Colonic mucosa (tissue), 4 donors: ENCODE results near the gene ATP1A2. TPM values are rescaled to one million over a fixed set of nuclear protein-coding genes. Genes with fewer than 3 reads are reported as not detected.
A peak's percentile ranks its signal among the peaks of the same experiment; 100 is the strongest.

Experiments used
- DNase-seq: peaks from one replicate; pipeline ENCODE4 v3.0.0-alpha.2; 2020
- H3K27ac ChIP-seq: fragments of 200-600 bp; one replicate; pipeline ENCODE4 v1.8.0; 2021
- H3K27me3 ChIP-seq: fragments of 200-600 bp; one replicate; pipeline ENCODE4 v1.8.0; 2021
- H3K36me3 ChIP-seq: fragments of 200-600 bp; one replicate; pipeline ENCODE4 v1.8.0; 2021
- H3K4me1 ChIP-seq: fragments of 200-600 bp; one replicate; pipeline ENCODE4 v1.8.0; 2021; ENCODE audit warnings: mild to moderate bottlenecking
- H3K4me3 ChIP-seq: fragments of 200-600 bp; one replicate; pipeline ENCODE4 v1.8.0; 2021
- H3K9ac ChIP-seq, 2 donors: one replicate each; pipeline ENCODE4 v1.7.0; 2013; ENCODE audit warnings: control low read depth in 2 of 2, low read depth in 2 of 2, low read length in 2 of 2
- H3K9me3 ChIP-seq: fragments of 200-600 bp; one replicate; pipeline ENCODE4 v1.8.0; 2021
- intact Hi-C: fragments of 100-400 bp; cut with DNase I; formaldehyde crosslinking; loops from one replicate; pipeline ENCODE4 v1.14.1; 2022
- total RNA-seq, 2 donors: library from RNA; stranded (reverse); fragmentation: NEBNext Ultra II Directional in 1 of 2; extraction: Animal tissue kit (Norgen Biotek cat#: 25700) in 1 of 2; gene quantifications; one replicate each; pipeline ENCODE4 v1.2.1, GENCODE V29; 2021
- TF ChIP-seq, protein P1 (sequence below): fragments of 200-600 bp; IDR thresholded peaks from one replicate; pipeline ENCODE4 v1.8.0; 2022; ENCODE audit warnings: antibody characterized with exemption, mild to moderate bottlenecking
- donor health status: healthy.
- donor health status: DM: no; HTN: no; CAD: no.
- donor health status: DM: no; HTN: no; CAD: no.

The ATP1A2 gene
- 1 to 10 TPM; 1.5 to 6.1 TPM for total RNA-seq

DNA sequence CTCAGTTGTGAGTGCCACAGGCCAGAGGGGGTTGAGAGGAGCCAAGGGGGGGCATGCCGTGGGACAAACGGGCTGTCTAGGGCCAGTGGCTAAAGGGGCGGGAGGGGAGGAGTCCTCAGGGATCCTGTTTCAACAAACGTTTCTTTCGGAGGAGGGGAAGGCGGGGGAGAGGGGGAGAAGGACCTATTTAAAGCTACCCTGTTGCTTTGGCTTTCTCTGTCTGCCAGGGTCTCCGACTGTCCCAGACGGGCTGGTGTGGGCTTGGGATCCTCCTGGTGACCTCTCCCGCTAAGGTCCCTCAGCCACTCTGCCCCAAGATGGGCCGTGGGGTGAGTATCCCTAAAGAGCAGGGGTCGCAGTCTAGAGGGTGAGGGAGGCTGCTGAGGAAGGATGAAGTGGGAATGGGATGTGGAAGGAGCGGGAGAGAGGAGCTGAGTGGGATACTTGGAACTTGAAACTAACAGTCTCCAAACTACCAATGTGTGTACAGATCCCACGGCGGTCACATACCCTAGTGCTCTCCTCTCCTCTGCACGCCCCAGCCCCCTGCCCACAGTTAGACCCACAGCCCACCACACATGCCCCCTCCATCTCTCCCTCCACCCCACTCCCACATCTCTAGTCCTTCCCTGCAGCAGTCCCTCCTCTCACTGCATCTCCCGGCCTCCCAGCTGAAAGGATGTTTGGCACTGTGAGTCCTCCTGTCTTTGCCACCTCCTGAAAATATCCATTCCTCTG is at the start of gene ATP1A2:
ATP1A2 (plus strand) TSS at position 215 of the 738 bp plus-strand sequence; CDS start at position 318, 103 bp downstream.
- Histone ChIP-seq H3K4me1 (no peaks in the 10 kb centered on the region), H3K9ac (peak within 1 kb of the TSS in 1 of 2 donors; percentile 50), H3K4me3 (no peak within 1 kb of the TSS), H3K9me3 (no peaks in the 10 kb centered on the region), H3K27ac (no peak within 1 kb of the TSS), H3K27me3 (no peaks in the 10 kb centered on the region), H3K36me3 (no peaks in the 10 kb centered on the region)
- TF ChIP-seq, protein P1, sequence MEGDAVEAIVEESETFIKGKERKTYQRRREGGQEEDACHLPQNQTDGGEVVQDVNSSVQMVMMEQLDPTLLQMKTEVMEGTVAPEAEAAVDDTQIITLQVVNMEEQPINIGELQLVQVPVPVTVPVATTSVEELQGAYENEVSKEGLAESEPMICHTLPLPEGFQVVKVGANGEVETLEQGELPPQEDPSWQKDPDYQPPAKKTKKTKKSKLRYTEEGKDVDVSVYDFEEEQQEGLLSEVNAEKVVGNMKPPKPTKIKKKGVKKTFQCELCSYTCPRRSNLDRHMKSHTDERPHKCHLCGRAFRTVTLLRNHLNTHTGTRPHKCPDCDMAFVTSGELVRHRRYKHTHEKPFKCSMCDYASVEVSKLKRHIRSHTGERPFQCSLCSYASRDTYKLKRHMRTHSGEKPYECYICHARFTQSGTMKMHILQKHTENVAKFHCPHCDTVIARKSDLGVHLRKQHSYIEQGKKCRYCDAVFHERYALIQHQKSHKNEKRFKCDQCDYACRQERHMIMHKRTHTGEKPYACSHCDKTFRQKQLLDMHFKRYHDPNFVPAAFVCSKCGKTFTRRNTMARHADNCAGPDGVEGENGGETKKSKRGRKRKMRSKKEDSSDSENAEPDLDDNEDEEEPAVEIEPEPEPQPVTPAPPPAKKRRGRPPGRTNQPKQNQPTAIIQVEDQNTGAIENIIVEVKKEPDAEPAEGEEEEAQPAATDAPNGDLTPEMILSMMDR, result no peak
- no peak for DNase-seq
- intact Hi-C loops, result no loop called here

DNA sequence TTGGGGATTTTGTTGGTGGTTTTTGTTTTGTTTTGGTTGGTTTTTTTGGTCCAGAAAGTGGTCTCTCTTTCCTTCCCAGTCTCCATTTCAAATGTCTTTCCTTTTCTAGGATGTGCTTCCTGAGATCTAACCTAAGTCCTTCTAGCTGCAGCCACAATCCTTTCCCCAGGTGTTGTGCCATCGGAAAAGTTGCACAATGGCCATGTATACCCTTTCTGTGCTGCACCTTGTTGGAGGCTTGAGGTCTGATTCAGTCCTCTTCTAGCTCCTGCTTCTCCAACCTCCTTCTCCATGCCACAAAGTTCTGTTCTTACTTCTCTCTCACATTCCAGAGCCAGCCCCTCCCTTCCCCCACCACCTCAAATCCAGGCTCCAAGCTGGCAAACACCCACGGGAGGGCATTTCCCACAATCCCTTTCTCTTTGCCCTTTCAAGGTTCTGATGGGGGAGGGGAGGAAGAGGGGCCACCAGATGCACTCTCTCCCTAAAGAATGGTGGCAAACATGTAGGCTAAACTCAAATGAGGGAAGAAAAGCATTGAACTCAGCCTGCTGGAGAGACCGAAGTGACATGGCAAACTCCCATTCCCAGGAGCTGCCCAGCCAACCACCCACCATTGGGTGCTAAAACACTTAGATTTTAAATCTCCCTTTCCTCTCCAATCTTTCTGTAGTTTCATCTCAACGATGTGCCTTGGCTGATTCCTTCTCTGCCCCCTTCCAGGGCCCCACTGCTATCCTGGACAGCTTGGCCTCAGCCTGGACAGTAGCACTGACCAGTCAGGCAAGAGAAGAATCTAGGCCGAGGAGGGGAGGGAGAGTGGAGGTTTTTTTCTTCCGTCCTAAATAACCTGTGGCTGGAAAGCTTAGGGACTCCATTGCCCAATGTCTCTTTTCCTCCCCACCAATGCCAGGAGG is 48.5 kb upstream of the ATP1A2 start:
- H3K9ac ChIP-seq, result no peak overlapping the region
- no peaks in the 10 kb centered on the region for H3K36me3 ChIP-seq
- H3K9me3 ChIP-seq, result no peaks in the 10 kb centered on the region
- TF ChIP-seq, protein P1, result no peak
- H3K4me1 ChIP-seq, result no peaks in the 10 kb centered on the region
- DNase-seq, result no peak
- H3K27ac ChIP-seq, result no peak overlapping the region
- H3K4me3 ChIP-seq, result no peak overlapping the region
- intact Hi-C loops, result no loop called here
- H3K27me3 ChIP-seq, result peaks cover 5% of the 10 kb centered on the region

DNA sequence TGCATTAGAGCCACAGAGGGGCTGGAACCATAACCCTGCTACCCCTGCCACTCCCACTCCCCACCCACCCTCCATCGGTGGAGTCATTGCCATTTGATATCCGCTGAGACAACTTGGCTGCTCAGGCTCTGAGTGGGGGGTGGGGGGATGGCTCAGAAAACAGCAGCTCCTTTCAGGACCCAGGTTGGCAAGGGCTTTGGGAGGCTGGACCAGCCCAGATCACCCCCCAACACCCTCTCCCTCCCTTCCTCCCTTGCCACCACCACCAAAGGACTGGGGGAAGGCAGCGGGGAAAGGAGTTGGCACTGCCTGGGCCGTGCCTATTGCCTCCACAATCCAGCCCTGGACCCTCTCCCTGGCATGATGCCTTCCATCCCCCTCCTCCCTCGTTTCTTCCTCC is 47.3 kb upstream of the ATP1A2 start:
- no peak for DNase-seq
- H3K9me3 ChIP-seq, result no peaks in the 10 kb centered on the region
- H3K4me3 ChIP-seq, result no peak overlapping the region
- H3K27me3 ChIP-seq, result peaks cover 5% of the 10 kb centered on the region
- no peaks in the 10 kb centered on the region for H3K4me1 ChIP-seq
- intact Hi-C loops, result no loop called here
- no peak overlapping the region for H3K9ac ChIP-seq
- no peak overlapping the region for H3K27ac ChIP-seq
- TF ChIP-seq, protein P1, result no peak
- H3K36me3 ChIP-seq, result no peaks in the 10 kb centered on the region

DNA sequence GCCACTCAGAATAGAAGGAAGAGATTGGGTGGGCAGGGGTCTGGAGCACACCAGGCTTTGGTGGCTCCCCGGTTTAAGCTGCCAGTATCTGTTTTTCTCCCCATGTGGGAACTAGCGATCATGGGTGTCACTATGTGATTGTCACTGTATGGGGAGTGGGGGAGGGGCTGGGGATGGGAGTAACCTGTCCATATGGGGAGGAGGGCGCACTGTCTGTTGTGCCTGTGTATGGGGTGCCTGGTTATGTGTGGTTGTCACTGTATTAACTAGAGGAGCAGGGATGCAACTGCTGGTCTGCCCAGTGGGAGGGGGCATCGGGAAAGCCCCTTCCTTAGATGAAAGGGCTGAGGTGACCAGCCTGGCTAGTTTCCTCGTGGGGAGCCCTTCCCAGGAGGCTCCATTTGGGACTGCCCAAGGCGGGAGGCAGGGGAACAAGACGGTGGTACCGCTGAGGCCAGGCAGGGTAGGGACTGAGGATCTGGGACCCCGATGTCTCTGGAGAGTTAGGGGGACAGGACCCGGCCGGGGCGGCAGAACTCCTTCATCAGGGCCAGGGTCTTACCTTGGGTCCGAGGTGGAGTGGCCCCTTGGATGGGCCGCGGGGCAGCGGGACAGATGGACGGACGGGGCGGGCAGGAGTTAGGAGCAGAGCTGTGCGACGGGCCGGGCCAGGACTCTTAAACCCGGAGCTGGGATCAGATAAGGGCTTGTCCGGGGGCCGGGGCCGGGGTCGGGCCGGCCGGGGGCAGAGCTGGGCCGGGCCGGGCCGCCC is 45.9 kb upstream of the ATP1A2 start, which contains the start of gene KCNJ10:
KCNJ10 (minus strand) TSS at position 701 of the 772 bp plus-strand sequence. CDS start 27,628 bp downstream, outside the sequence.
- TF ChIP-seq, protein P1, result no peak
- H3K9ac ChIP-seq, result peak within 1 kb of the TSS; percentile 39 to 43
- intact Hi-C loops, result no loop called here
- H3K27ac ChIP-seq, result no peak within 1 kb of the TSS
- H3K4me1 ChIP-seq, result no peaks in the 10 kb centered on the region
- peak within 1 kb of the TSS; percentile 44 for H3K4me3 ChIP-seq
- H3K36me3 ChIP-seq, result no peaks in the 10 kb centered on the region
- no peak for DNase-seq
- peaks cover 5% of the 10 kb centered on the region for H3K27me3 ChIP-seq
- H3K9me3 ChIP-seq, result no peaks in the 10 kb centered on the region
